DOHH2 (cell line): ENCODE measurements around the gene MOGAT1.
"Not testable (repeated sequence)": the region's sequence is repeated elsewhere in the genome, so short reads cannot be mapped to it uniquely, and the experiment has no call there.

Experiments
- H3F3A ChIP-seq: fragments of 200-600 bp; sonication (generic), shearing (Covaris generic); 2 replicates; pipeline ENCODE4 v1.6.0; 2016; ENCODE audit warnings: antibody characterized with exemption, mild to moderate bottlenecking; ENCODE audit not compliant: control insufficient read depth, insufficient read depth
- H3K27ac ChIP-seq: fragments of 200-600 bp; sonication (generic); 2 replicates; pipeline ENCODE4 v1.5.1; 2014; ENCODE audit warnings: low read depth, mild to moderate bottlenecking, low read length, moderate library complexity
- H3K27me3 ChIP-seq: fragments of 200-600 bp; sonication (generic); 2 replicates; pipeline ENCODE4 v1.6.1; 2014; ENCODE audit warnings: mild to moderate bottlenecking, low read length, mixed read lengths; ENCODE audit not compliant: control insufficient read depth
- H3K36me3 ChIP-seq: fragments of 200-600 bp; sonication (generic); 2 replicates; pipeline ENCODE4 v1.6.1; 2014; ENCODE audit warnings: mild to moderate bottlenecking, low read length, moderate library complexity, mixed read lengths; ENCODE audit not compliant: control insufficient read depth
- H3K4me1 ChIP-seq: fragments of 200-600 bp; sonication (generic); 2 replicates; pipeline ENCODE4 v1.6.1; 2014; ENCODE audit warnings: mild to moderate bottlenecking, low read length, mixed read lengths; ENCODE audit not compliant: control insufficient read depth
- H3K4me2 ChIP-seq: fragments of 200-600 bp; sonication (generic); 2 replicates; pipeline ENCODE4 v1.6.0; 2014; ENCODE audit warnings: mild to moderate bottlenecking, low read length, moderate library complexity
- H3K4me3 ChIP-seq: fragments of 200-600 bp; sonication (generic); 2 replicates; pipeline ENCODE4 v1.5.1; 2014; ENCODE audit warnings: mild to moderate bottlenecking, low read length, mixed read lengths
- H3K79me2 ChIP-seq: fragments of 200-600 bp; sonication (generic); 2 replicates; pipeline ENCODE4 v1.6.1; 2014; ENCODE audit warnings: mild to moderate bottlenecking, low read length, mixed read lengths; ENCODE audit not compliant: control insufficient read depth
- H3K9me2 ChIP-seq: fragments of 200-600 bp; sonication (generic); replicated peaks from 2 replicates; pipeline ENCODE4 v1.6.1; 2014; ENCODE audit warnings: mild to moderate bottlenecking, low read length, mixed read lengths; ENCODE audit not compliant: control insufficient read depth
- H3K9me3 ChIP-seq: fragments of 200-600 bp; sonication (generic); 2 replicates; pipeline ENCODE4 v1.6.1; 2014; ENCODE audit warnings: antibody characterized with exemption, low read length, mixed read lengths; ENCODE audit not compliant: control insufficient read depth, insufficient read depth
- H4K20me1 ChIP-seq: fragments of 200-600 bp; sonication (generic); 2 replicates; pipeline ENCODE4 v1.6.0; 2014; ENCODE audit warnings: low read depth, mild to moderate bottlenecking, antibody characterized with exemption, low read length, moderate library complexity; ENCODE audit not compliant: control insufficient read depth, insufficient read depth
- CTCF ChIP-seq: fragments of 200-600 bp; sonication (generic); IDR thresholded peaks from one replicate; pipeline ENCODE4 v1.5.1; 2014; ENCODE audit warnings: antibody characterized with exemption, mild to moderate bottlenecking, low read depth, low read length; ENCODE audit not compliant: poor library complexity, severe bottlenecking
- EZH2phosphoT487 ChIP-seq: fragments of 200-600 bp; sonication (generic); IDR thresholded peaks from 2 replicates; pipeline ENCODE4 v1.6.1; 2017; ENCODE audit warnings: borderline replicate concordance, mild to moderate bottlenecking, antibody characterized with exemption, low read length, moderate library complexity, mixed read lengths

The MOGAT1 gene

GRCh38 chr2:222752746-222753145, 81.3 kb downstream of the MOGAT1 start:
- no peaks in the 10 kb centered on the region for H3K36me3 ChIP-seq
- no peaks in the 10 kb centered on the region for H3K9me2 ChIP-seq
- no peak overlapping the region for H3K4me3 ChIP-seq
- peaks cover 4% of the 10 kb centered on the region; the same call in 1 of the 2 replicates for H3K9me3 ChIP-seq
- H4K20me1 ChIP-seq: no peaks in the 10 kb centered on the region
- no peak for TF ChIP-seq CTCF
- TF ChIP-seq EZH2phosphoT487: no peak
- H3K27ac ChIP-seq: no peak overlapping the region
- no peaks in the 10 kb centered on the region for H3K79me2 ChIP-seq
- H3K4me1 ChIP-seq: peaks cover 14% of the 10 kb centered on the region
- H3F3A ChIP-seq: no peaks in the 10 kb centered on the region
- H3K27me3 ChIP-seq: no peaks in the 10 kb centered on the region
- H3K4me2 ChIP-seq: no peak overlapping the region

- no peaks in the 10 kb centered on the region for H3K27me3 ChIP-seq
- no peak overlapping the region for H3K4me2 ChIP-seq
- H3K4me1 ChIP-seq: peaks cover 14% of the 10 kb centered on the region
- no peaks in the 10 kb centered on the region for H3K36me3 ChIP-seq
- H3K9me2 ChIP-seq: no peaks in the 10 kb centered on the region
- H3K4me3 ChIP-seq: no peak overlapping the region
- no peaks in the 10 kb centered on the region for H3F3A ChIP-seq
- peaks cover 4% of the 10 kb centered on the region; the same call in 1 of the 2 replicates for H3K9me3 ChIP-seq
- H3K79me2 ChIP-seq: no peaks in the 10 kb centered on the region
- H3K27ac ChIP-seq: no peak overlapping the region
- no peaks in the 10 kb centered on the region for H4K20me1 ChIP-seq
- TF ChIP-seq EZH2phosphoT487 (no peak), CTCF (no peak)
Measured at GRCh38 chr2:222753251-222753824, 81.9 kb downstream of the MOGAT1 start.

GRCh38 chr2:222754324-222754930, 83.0 kb downstream of the MOGAT1 start:
- no peaks in the 10 kb centered on the region for H3F3A ChIP-seq
- H3K9me3 ChIP-seq: peaks cover 4% of the 10 kb centered on the region; the same call in 1 of the 2 replicates
- peaks cover 14% of the 10 kb centered on the region for H3K4me1 ChIP-seq
- H3K9me2 ChIP-seq: no peaks in the 10 kb centered on the region
- no peaks in the 10 kb centered on the region for H3K36me3 ChIP-seq
- no peaks in the 10 kb centered on the region for H3K79me2 ChIP-seq
- H4K20me1 ChIP-seq: no peaks in the 10 kb centered on the region
- H3K27me3 ChIP-seq: no peaks in the 10 kb centered on the region
- no peak overlapping the region for H3K4me2 ChIP-seq
- TF ChIP-seq CTCF: no peak
- TF ChIP-seq EZH2phosphoT487: no peak
- H3K4me3 ChIP-seq: no peak overlapping the region
- H3K27ac ChIP-seq: no peak overlapping the region

GRCh38 chr2:222755593-222755992, 84.1 kb downstream of the MOGAT1 start:
- peaks cover 14% of the 10 kb centered on the region for H3K4me1 ChIP-seq
- not testable (repeated sequence) for H3K36me3 ChIP-seq, H4K20me1 ChIP-seq, H3K4me3 ChIP-seq, H3K4me2 ChIP-seq, H3K9me3 ChIP-seq, H3F3A ChIP-seq, H3K27me3 ChIP-seq, H3K27ac ChIP-seq, H3K79me2 ChIP-seq, H3K9me2 ChIP-seq
